A549 (cell line): ENCODE data around the gene ODAD4. TPM values are rescaled to one million over a fixed set of nuclear protein-coding genes. Genes with fewer than 3 reads are reported as not detected.

Experiments used
- ATAC-seq, 2 experiments: fragments of 200-7000 bp in 1 of 2; fragments of >200 bp in 1 of 2; cut with Nextera tagmentation in 1 of 2; cut with Tn5 transposase in 1 of 2; 3 replicates each; pipeline versions ENCODE4 v1.8.0 to v1.9.1; 2018 to 2020; ENCODE audit warnings: mild to moderate bottlenecking in 1 of 2, moderate library complexity in 1 of 2
- CTCF ChIA-PET: fragments of 300-600 bp; sonication (Branson Sonifier 250); formaldehyde crosslinking; extraction: SDS; loops from one replicate; lab custom pipeline; 2021; ENCODE audit warnings: antibody characterized with exemption, inconsistent platforms; lab: Yijun Ruan, JAX
- POLR2A ChIA-PET: fragments of 350-600 bp; formaldehyde crosslinking; extraction: SDS; loops from one replicate; lab custom pipeline; 2021; ENCODE audit warnings: antibody characterized with exemption, inconsistent platforms; lab: Yijun Ruan, JAX
- DNase-seq, 2 experiments: peaks; one replicate each; pipeline versions ENCODE4 v3.0.0 to v3.0.0-alpha.2; 2011 to 2016; ENCODE audit warnings: low read depth in 1 of 2, low spot score in 1 of 2
- FAIRE-seq: peaks from 2 replicates; lab custom pipeline; 2011; peaks lifted over from hg19 to GRCh38; lab: Jason Lieb, UNC
- H3K27ac ChIP-seq, 2 experiments: fragments of >200 bp; sonication (Bioruptor Twin); formaldehyde crosslinking; 3 replicates each; pipeline ENCODE4 v1.5.1; 2016 to 2017
- H3K4me1 ChIP-seq: fragments of >200 bp; sonication (Bioruptor Twin); formaldehyde crosslinking; 3 replicates; pipeline ENCODE4 v1.6.1; 2016
- H3K4me2 ChIP-seq: fragments of >200 bp; sonication (Bioruptor Twin); formaldehyde crosslinking; 3 replicates; pipeline ENCODE4 v1.6.1; 2016
- H3K4me3 ChIP-seq: fragments of >200 bp; sonication (Bioruptor Twin); formaldehyde crosslinking; 3 replicates; pipeline ENCODE4 v1.5.1; 2016
- H3K9me3 ChIP-seq: fragments of >200 bp; sonication (Bioruptor Twin); formaldehyde crosslinking; 3 replicates; pipeline ENCODE4 v1.6.1; 2016
- BHLHE40 ChIP-seq: IDR thresholded peaks from 2 replicates; pipeline ENCODE4 v1.6.1; 2012; ENCODE audit warnings: low read depth, low read length, inconsistent platforms
- CBX8 ChIP-seq: fragments of 200-600 bp; sonication (generic); IDR thresholded peaks from 2 replicates; pipeline ENCODE4 v1.6.1; 2016
- E2F6 ChIP-seq: IDR thresholded peaks from 2 replicates; pipeline ENCODE4 v1.6.1; 2012; ENCODE audit warnings: low read depth, borderline replicate concordance
- EHF ChIP-seq: fragments of 250-450 bp; sonication (Bioruptor Pico); IDR thresholded peaks from 2 replicates; pipeline ENCODE4 v1.5.0; 2020; ENCODE audit warnings: mild to moderate bottlenecking
- EP300 ChIP-seq, 2 experiments: fragments of >200 bp; sonication (Bioruptor Twin); formaldehyde crosslinking; IDR thresholded peaks; 2 replicates in 1 of 2; 3 replicates in 1 of 2; pipeline ENCODE4 v1.6.1; 2016 to 2017
- GATA3 ChIP-seq: IDR thresholded peaks from 2 replicates; pipeline ENCODE4 v1.6.1; 2012; ENCODE audit warnings: borderline replicate concordance
- HOXA7 ChIP-seq: fragments of 250-450 bp; sonication (Bioruptor Pico); IDR thresholded peaks from 2 replicates; pipeline ENCODE4 v1.5.0; 2020; ENCODE audit warnings: mild to moderate bottlenecking, moderate library complexity
- HOXB13 ChIP-seq: fragments of 250-450 bp; sonication (Bioruptor Pico); IDR thresholded peaks from 2 replicates; pipeline ENCODE4 v1.5.0; 2020; ENCODE audit warnings: low read depth, mild to moderate bottlenecking, moderate library complexity
- HOXB5 ChIP-seq: fragments of 250-450 bp; sonication (Bioruptor Pico); IDR thresholded peaks from 2 replicates; pipeline ENCODE4 v1.5.0; 2020; ENCODE audit warnings: mild to moderate bottlenecking, moderate library complexity
- NPAS2 ChIP-seq: fragments of 250-450 bp; sonication (Bioruptor Pico); IDR thresholded peaks from 2 replicates; pipeline ENCODE4 v1.8.0; 2022; ENCODE audit warnings: mild to moderate bottlenecking, moderate library complexity, borderline replicate concordance
- POLR2A ChIP-seq: IDR thresholded peaks from 2 replicates; pipeline ENCODE4 v1.6.1; 2012; ENCODE audit warnings: mild to moderate bottlenecking, low read length
- POLR2AphosphoS2 ChIP-seq: conservative IDR thresholded peaks from 2 replicates; pipeline ENCODE4 v1.6.1; 2012; ENCODE audit warnings: low read length, improper control_type of control experiment, inconsistent platforms
- RARB ChIP-seq: fragments of 250-450 bp; sonication (Bioruptor Pico); IDR thresholded peaks from 2 replicates; pipeline ENCODE4 v1.8.0; 2021; ENCODE audit warnings: mild to moderate bottlenecking, moderate library complexity
- RCOR1 ChIP-seq: fragments of 150-350 bp; IDR thresholded peaks from 2 replicates; pipeline ENCODE4 v1.6.1; 2014; ENCODE audit warnings: antibody characterized with exemption, low read length, low read depth
- RFX5 ChIP-seq: fragments of 450-650 bp; IDR thresholded peaks from 2 replicates; pipeline ENCODE4 v1.7.1; 2014; ENCODE audit warnings: antibody characterized with exemption, mild to moderate bottlenecking, moderate library complexity
- SMC3 ChIP-seq: fragments of >200 bp; sonication (Bioruptor Twin); formaldehyde crosslinking; IDR thresholded peaks from 3 replicates; pipeline ENCODE4 v1.6.1; 2018; ENCODE audit warnings: inconsistent platforms
- ZNF302 ChIP-seq: fragments of 250-450 bp; sonication (Bioruptor Pico); IDR thresholded peaks from 2 replicates; pipeline ENCODE4 v1.9.0; 2021; ENCODE audit warnings: inconsistent platforms, mild to moderate bottlenecking, moderate library complexity
- WGBS: methylation state at CpG from one replicate; pipeline ENCODE4 v1.1.6; 2017; ENCODE audit errors: missing lambda C conversion rate; 5-methylcytosine and 5-hydroxymethylcytosine counted together
- polyA plus RNA-seq, 4 experiments: library from polyadenylated mRNA; depleted of rRNA in 3 of 4; stranded (reverse); fragments of >200 nt; fragmentation: RNase III in 1 of 4; extraction: RNeasy Plus Mini Kit Qiagen cat#74134 plus additional on column Dnase treatment in 1 of 4; gene quantifications; 2 replicates in 3 of 4; 3 replicates in 1 of 4; pipeline ENCODE4 v1.2.3, GENCODE V29; 2011 to 2017
- TF ChIP-seq, protein P1 (sequence below): fragments of 150-350 bp; IDR thresholded peaks from 2 replicates; pipeline ENCODE4 v1.6.1; 2014; ENCODE audit warnings: low read depth, mild to moderate bottlenecking, low read length
- TF ChIP-seq, protein P2 (sequence below): fragments of 450-650 bp; IDR thresholded peaks from 2 replicates; pipeline ENCODE4 v1.6.1; 2014; ENCODE audit warnings: antibody characterized with exemption

ODAD4 gene
- polyA plus RNA-seq, 2 of the 4 experiments (the other 2 are of a cell fraction), result 2.0 to 2.3 TPM

DNA sequence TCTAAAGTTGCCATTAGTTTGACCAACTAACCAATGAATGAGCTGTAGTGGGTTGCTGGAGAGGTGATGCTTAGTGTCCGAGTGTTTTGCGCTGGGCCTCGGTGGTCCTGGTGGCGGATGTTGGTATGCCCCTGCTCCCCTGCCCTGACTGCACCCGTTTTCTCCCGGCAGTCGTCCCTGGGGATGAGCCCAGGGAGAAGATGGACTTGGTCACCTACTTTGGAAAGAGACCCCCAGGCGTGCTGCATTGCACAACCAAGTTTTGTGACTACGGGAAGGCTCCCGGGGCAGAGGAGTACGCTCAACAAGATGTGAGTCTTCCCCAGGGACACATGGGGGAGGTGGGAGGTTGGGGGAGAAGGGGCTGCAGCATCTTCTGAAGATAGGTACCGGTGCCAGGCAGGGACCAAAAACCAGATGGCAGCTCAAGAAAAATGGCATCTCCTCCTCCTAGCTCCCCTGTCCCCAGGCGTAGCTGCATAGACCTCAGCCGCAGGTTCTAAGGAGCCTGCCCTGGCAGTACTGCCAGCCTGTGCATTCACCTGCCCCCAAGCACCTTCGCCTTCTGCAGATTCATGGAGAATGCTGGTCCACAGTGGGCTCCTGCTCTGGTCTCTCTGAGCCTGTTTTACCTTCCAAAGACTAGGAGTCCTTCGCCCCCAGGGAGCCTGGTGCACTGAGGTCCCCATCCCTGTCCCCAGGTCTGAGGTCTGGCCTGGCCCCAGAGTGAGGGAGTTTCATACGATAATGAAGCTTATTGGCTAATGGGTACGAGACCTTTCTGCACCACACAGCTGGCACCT, 41.5 kb downstream of the ODAD4 start:
- FAIRE-seq, result no peak
- ChIA-PET POLR2A (interaction anchor here (0.7 to 0.9 kb wide), 3 partner anchors 31 to 48 kb away, joined by 3 to 6 read pairs (median 3); partner anchors contain the start of gene NKIRAS2), CTCF (interaction anchor here (0.9 to 29.5 kb wide), 6 partner anchors 8 to 350 kb away, joined by 3 to 378 read pairs (median 10); partner anchors contain the start of genes CNP, DNAJC7 and NKIRAS2)
- Histone ChIP-seq H3K27ac (no peak overlapping the region), H3K4me3 (no peak overlapping the region), H3K4me1 (peaks cover 13% of the 10 kb centered on the region; the same call in 1 of the 3 replicates), H3K9me3 (no peaks in the 10 kb centered on the region), H3K4me2 (no peak overlapping the region)
- no peak for ATAC-seq
- no peak for DNase-seq
- TF ChIP-seq RCOR1, result no peak
- 88% methylated on average over 18 of the region's 18 CpGs for WGBS

- ChIA-PET POLR2A (interaction anchor here (0.9 to 1.1 kb wide), 3 partner anchors 39 to 47 kb away, joined by 3 to 4 read pairs (median 3); partner anchors contain the start of gene NKIRAS2), CTCF (interaction anchor here (0.6 to 29.5 kb wide), 12 partner anchors 8 to 433 kb away, joined by 3 to 378 read pairs (median 4); partner anchors contain the start of genes CNP, DNAJC7, KCNH4 and NKIRAS2)
- WGBS, result 78% methylated on average over 22 of the region's 22 CpGs
- TF ChIP-seq EP300 (IDR thresholded peaks at IDR 0.05), result no peak
- TF ChIP-seq EHF (CRISPR knock-in tag), result no peak
- TF ChIP-seq, protein P1, sequence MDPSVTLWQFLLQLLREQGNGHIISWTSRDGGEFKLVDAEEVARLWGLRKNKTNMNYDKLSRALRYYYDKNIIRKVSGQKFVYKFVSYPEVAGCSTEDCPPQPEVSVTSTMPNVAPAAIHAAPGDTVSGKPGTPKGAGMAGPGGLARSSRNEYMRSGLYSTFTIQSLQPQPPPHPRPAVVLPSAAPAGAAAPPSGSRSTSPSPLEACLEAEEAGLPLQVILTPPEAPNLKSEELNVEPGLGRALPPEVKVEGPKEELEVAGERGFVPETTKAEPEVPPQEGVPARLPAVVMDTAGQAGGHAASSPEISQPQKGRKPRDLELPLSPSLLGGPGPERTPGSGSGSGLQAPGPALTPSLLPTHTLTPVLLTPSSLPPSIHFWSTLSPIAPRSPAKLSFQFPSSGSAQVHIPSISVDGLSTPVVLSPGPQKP, result no peak
- no peak for TF ChIP-seq HOXA7
- TF ChIP-seq CBX8, result no peak
- TF ChIP-seq GATA3, result no peak
- no peak for TF ChIP-seq RARB (CRISPR knock-in tag)
- TF ChIP-seq HOXB13 (CRISPR knock-in tag), result no peak
- TF ChIP-seq E2F6, result no peak
- no peak for TF ChIP-seq BHLHE40
- no peak for TF ChIP-seq NPAS2 (CRISPR knock-in tag)
- no peak for TF ChIP-seq ZNF302 (CRISPR knock-in tag)
- TF ChIP-seq RFX5, result no peak
- TF ChIP-seq POLR2AphosphoS2, result no peak
- TF ChIP-seq RCOR1, result no peak
- TF ChIP-seq POLR2A, result no peak
- no peak for TF ChIP-seq SMC3
- TF ChIP-seq HOXB5 (CRISPR knock-in tag), result no peak
- TF ChIP-seq, protein P2, sequence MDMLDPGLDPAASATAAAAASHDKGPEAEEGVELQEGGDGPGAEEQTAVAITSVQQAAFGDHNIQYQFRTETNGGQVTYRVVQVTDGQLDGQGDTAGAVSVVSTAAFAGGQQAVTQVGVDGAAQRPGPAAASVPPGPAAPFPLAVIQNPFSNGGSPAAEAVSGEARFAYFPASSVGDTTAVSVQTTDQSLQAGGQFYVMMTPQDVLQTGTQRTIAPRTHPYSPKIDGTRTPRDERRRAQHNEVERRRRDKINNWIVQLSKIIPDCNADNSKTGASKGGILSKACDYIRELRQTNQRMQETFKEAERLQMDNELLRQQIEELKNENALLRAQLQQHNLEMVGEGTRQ, result no peak
- H3K9me3 ChIP-seq, result no peaks in the 10 kb centered on the region
- FAIRE-seq (no peak), ATAC-seq (peak; percentile 3 to 9; a peak in 3 of 6 replicates), DNase-seq (no peak)
- H3K27ac ChIP-seq, result no peak overlapping the region
- no peak overlapping the region for H3K4me3 ChIP-seq
- no peak overlapping the region for H3K4me2 ChIP-seq
- H3K4me1 ChIP-seq, result peaks cover 9% of the 10 kb centered on the region; the same call in 1 of the 3 replicates
Observed at GRCh38 chr17:41972571-41973407, 42.4 kb downstream of the ODAD4 start.
